ENCODE data around the gene HOXC10. TPM values are rescaled to one million over a fixed set of nuclear protein-coding genes. Genes with fewer than 3 reads are reported as not detected.

Gene HOXC10
- total and polyA plus RNA-seq, 2 donors (not counting 1 experiment from before 2014, with no cell fraction given): not detected

DNA sequence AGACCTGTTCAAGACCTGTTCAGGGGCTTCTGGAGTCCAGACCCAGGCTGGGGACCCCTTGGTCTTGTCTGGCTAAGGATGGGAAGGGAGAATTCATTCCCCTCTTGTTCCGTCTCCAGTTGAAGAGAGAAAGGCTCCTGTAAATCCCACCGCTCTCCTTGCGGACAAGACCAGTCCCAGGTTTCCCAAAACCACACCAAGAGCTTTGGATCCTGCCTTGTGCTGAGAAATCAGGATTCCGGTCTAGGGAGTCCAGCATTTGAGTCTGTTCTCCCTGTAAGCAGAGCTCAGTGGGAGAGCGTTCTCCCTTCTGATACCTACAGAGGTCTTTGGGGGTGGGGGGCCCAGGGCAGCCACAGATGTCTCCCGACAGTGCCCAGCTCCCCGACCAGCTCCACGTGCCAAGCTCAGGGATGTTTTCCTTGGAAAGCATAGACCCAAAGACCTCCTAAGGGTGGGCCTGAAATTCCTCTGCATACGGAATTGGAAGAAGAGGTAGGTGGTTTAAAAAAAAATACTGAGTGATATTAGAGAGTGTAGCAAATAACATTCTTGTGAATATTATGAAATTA, 44.4 kb upstream of the HOXC10 start:
- Histone ChIP-seq H3K36me3 (replicated peaks in 1 of 2; ENCODE audit: control extremely low read depth in 1 of 2, control insufficient read depth in 1 of 2, extremely low read depth in 1 of 2, insufficient read depth in 2 of 2, low read length in 1 of 2) (no peaks in the 10 kb centered on the region), H3K79me2 (ENCODE audit: control insufficient read depth, insufficient read depth, low read length) (no peaks in the 10 kb centered on the region), H3K9me3 (ENCODE audit: control extremely low read depth in 1 of 3, control insufficient read depth in 2 of 3, insufficient read depth in 1 of 3, low read length in 2 of 3) (peaks cover 0 to 50% (median 1%) of the 10 kb centered on the region in 3 donors), H3K27me3 (replicated peaks in 1 of 4; ENCODE audit: control extremely low read depth in 1 of 4, control insufficient read depth in 3 of 4, insufficient read depth in 4 of 4, low read length in 3 of 4) (peaks cover 0 to 85% (median 78%) of the 10 kb centered on the region in 4 experiments), H3K9ac (ENCODE audit: low read length) (no peak overlapping the region), H3K4me3 (ENCODE audit: control extremely low read depth in 1 of 5, extremely low read depth in 1 of 5, insufficient read depth in 1 of 5, low read depth in 2 of 5, low read length in 4 of 5) (no peak overlapping the region), H3K27ac (ENCODE audit: low read length in 2 of 2) (no peak overlapping the region), H3K4me1 (ENCODE audit: control insufficient read depth in 2 of 2, insufficient read depth in 2 of 2, low read length in 2 of 2) (peaks cover 7 to 24% of the 10 kb centered on the region in 2 donors), H2AFZ (ENCODE audit: insufficient read depth, low read depth, low read length, poor library complexity, severe bottlenecking) (no peak overlapping the region), H4K20me1 (ENCODE audit: control insufficient read depth, insufficient read depth, low read length, poor library complexity, severe bottlenecking) (no peaks in the 10 kb centered on the region), H3K4me2 (replicated peaks; ENCODE audit: low read depth, low read length, poor library complexity, severe bottlenecking) (no peak overlapping the region)
- ATAC-seq (ENCODE audit: low read depth) (no peak), DNase-seq (no peak)
- TF ChIP-seq, protein P1, sequence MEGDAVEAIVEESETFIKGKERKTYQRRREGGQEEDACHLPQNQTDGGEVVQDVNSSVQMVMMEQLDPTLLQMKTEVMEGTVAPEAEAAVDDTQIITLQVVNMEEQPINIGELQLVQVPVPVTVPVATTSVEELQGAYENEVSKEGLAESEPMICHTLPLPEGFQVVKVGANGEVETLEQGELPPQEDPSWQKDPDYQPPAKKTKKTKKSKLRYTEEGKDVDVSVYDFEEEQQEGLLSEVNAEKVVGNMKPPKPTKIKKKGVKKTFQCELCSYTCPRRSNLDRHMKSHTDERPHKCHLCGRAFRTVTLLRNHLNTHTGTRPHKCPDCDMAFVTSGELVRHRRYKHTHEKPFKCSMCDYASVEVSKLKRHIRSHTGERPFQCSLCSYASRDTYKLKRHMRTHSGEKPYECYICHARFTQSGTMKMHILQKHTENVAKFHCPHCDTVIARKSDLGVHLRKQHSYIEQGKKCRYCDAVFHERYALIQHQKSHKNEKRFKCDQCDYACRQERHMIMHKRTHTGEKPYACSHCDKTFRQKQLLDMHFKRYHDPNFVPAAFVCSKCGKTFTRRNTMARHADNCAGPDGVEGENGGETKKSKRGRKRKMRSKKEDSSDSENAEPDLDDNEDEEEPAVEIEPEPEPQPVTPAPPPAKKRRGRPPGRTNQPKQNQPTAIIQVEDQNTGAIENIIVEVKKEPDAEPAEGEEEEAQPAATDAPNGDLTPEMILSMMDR (IDR thresholded peaks at IDR 0.05): no peak
- TF ChIP-seq EZH2 (IDR thresholded peaks at IDR 0.05; ENCODE audit: borderline replicate concordance, insufficient read depth, low read depth, low read length, poor library complexity, severe bottlenecking): no peak
- Mint-ChIP-seq H3K9me3 (ENCODE audit: insufficient read depth) (no peaks in the 10 kb centered on the region), H3K27me3 (peaks cover 76% of the 10 kb centered on the region), H3K4me3 (no peak overlapping the region), H3K4me1 (peaks cover 3% of the 10 kb centered on the region), H3K27ac (no peak overlapping the region)
- 16% methylated on average over 5 of the region's 9 CpGs for WGBS (ENCODE audit: insufficient coverage)
- intact Hi-C loops (cut with micrococcal nuclease): loop anchor here (5.0 kb wide), 1 partner anchor 47 kb away; the partner anchor contains the start of gene HOXC10
- ChIA-PET POLR2A (no interaction called here), CTCF (no interaction called here)

DNA sequence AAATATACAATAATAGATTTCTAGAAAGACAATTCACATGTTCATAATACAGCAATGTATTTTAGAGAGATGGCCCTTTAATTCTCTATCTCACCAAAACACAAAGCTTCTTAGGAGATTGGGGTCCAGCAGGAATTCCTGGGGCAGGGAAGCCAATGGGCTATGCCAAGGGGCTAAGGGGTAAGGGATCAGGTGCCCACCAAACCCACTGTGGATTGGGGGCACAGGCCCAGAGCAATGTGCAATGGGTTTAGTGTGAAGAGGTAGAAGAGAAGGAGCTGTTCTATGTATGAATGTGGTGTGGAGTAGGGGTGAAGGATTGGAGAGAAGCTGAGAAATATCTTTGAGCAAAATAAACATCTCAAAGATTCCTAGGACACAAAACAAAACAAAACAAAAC, 43.8 kb upstream of the HOXC10 start:
- H3K27ac Mint-ChIP-seq: no peak overlapping the region
- intact Hi-C loops (cut with micrococcal nuclease): loop anchor here (5.0 kb wide), 1 partner anchor 46 kb away; the partner anchor contains the start of gene HOXC10
- H3K4me1 Mint-ChIP-seq: no peaks in the 10 kb centered on the region
- Histone ChIP-seq H2AFZ (ENCODE audit: insufficient read depth, low read depth, low read length, poor library complexity, severe bottlenecking) (no peak overlapping the region), H3K79me2 (ENCODE audit: control insufficient read depth, insufficient read depth, low read length) (no peaks in the 10 kb centered on the region), H3K9ac (ENCODE audit: low read length) (no peak overlapping the region), H3K27ac (ENCODE audit: low read length in 2 of 2) (no peak overlapping the region), H3K27me3 (replicated peaks in 1 of 4; ENCODE audit: control extremely low read depth in 1 of 4, control insufficient read depth in 3 of 4, insufficient read depth in 4 of 4, low read length in 3 of 4) (peaks cover 0 to 86% (median 80%) of the 10 kb centered on the region in 4 experiments), H4K20me1 (ENCODE audit: control insufficient read depth, insufficient read depth, low read length, poor library complexity, severe bottlenecking) (no peaks in the 10 kb centered on the region), H3K36me3 (replicated peaks in 1 of 2; ENCODE audit: control extremely low read depth in 1 of 2, control insufficient read depth in 1 of 2, extremely low read depth in 1 of 2, insufficient read depth in 2 of 2, low read length in 1 of 2) (no peaks in the 10 kb centered on the region), H3K4me3 (ENCODE audit: control extremely low read depth in 1 of 5, extremely low read depth in 1 of 5, insufficient read depth in 1 of 5, low read depth in 2 of 5, low read length in 4 of 5) (no peak overlapping the region), H3K4me2 (replicated peaks; ENCODE audit: low read depth, low read length, poor library complexity, severe bottlenecking) (no peak overlapping the region), H3K9me3 (ENCODE audit: control extremely low read depth in 1 of 3, control insufficient read depth in 2 of 3, insufficient read depth in 1 of 3, low read length in 2 of 3) (peaks cover 0 to 47% (median 1%) of the 10 kb centered on the region in 3 donors), H3K4me1 (ENCODE audit: control insufficient read depth in 2 of 2, insufficient read depth in 2 of 2, low read length in 2 of 2) (peaks cover 4 to 20% of the 10 kb centered on the region in 2 donors)
- ChIA-PET CTCF (interaction anchor here (0.8 kb wide), 1 partner anchor 65 kb away, joined by 3 read pairs; no protein-coding TSS in a partner anchor), POLR2A (no interaction called here)
- H3K27me3 Mint-ChIP-seq: peaks cover 76% of the 10 kb centered on the region
- DNase-seq (no peak), ATAC-seq (ENCODE audit: low read depth) (no peak)
- H3K4me3 Mint-ChIP-seq: no peak overlapping the region
- TF ChIP-seq EZH2 (IDR thresholded peaks at IDR 0.05; ENCODE audit: borderline replicate concordance, insufficient read depth, low read depth, low read length, poor library complexity, severe bottlenecking): no peak
- TF ChIP-seq, protein P1 (IDR thresholded peaks at IDR 0.05): no peak
- no peaks in the 10 kb centered on the region for H3K9me3 Mint-ChIP-seq (ENCODE audit: insufficient read depth)
